ENCODE data around the gene SLC49A3.

DNA sequence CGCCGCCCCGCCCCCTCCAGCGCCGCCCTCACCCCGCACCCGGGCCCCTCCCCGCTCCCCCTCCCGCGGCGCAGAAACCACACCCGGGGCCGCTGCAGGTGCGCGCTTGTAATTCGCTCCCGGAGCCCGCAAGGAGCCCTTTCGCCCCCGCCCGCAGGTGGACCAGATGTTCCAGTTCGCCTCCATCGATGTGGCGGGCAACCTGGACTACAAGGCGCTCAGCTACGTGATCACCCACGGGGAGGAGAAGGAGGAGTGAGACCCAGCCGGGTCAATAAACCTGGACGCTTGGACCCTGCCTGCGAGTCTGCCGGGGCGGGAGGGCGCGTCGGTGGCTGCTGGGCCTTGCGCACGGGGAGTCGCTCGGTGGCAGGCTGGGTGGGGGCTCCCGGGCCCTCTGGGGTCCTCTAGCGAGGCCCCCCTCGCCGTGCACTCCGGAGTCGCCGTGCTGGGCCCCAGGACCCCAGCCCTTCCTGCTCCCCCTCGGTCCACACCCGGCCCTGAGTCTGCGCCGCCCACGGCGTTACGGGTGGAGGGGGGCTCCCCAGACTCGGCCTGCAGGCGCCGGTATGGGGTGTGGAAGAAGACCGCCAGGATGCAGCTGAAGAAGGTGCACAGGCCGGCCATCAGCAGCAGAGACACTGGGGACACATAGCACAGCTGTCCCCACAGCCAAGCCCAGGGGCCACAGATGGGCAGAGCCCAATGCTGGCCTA, 7.1 kb downstream of the SLC49A3 start:
- no peak for TF ChIP-seq POLR2AphosphoS5 (IDR thresholded peaks at IDR 0.05; ENCODE audit: low read depth, low read length)
- TF ChIP-seq TAF1 (IDR thresholded peaks at IDR 0.05; ENCODE audit: borderline replicate concordance, insufficient read depth, low read length) = no peak

Measured in PFSK-1 (cell line).